GM19035 (cell line): ENCODE results near the gene GPR150.

Experiments used
- ATAC-seq: cut with Tn5 transposase; IDR thresholded peaks from one replicate; pipeline ENCODE4 v1.9.1; 2021; ENCODE audit not compliant: unreplicated experiment

GPR150 gene

DNA sequence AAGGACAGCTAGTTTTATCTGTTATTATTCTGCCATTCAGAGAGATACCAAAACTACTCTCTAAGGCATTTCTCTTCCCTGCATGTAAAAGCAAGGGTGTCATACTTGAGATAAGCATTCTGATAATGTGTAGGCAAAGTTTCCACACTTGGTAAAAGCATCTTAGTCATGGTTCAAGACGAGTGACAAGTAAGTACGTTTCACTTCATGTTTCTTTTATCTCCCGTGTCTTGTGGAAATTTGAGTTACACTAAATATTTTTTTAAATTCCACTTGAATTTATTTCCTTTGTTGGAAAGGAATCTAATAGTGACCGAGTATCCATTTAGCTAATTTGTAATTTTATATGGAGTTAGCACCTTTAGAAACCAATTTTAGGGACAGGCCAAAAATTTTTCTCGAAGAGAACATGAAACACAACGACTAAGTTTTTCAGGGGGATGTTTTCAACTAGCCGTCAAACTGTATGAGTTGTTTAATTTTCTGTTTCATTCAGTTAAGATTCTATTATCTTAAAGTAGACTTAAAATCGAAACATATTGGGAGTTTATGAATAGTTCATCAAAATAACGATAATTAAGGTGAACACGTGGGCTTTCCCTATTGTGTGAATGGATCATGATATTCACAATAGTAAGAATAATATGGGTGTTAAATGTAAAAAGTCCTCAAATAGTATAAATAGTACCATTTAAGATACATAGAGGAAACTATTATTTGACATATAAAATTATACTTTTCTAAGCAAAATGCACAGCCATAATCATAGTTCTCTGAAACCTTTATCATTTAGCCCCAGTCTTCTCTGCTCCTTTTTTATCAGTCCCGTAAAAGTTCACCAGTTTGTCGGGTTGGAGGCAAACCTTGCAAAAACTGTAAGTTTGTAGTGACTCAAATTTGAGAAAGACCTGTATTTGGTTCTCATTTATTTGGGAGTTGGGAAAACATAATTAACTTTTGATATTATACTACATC lies 28.3 kb downstream of the GPR150 start:
- ATAC-seq, result no peak

DNA sequence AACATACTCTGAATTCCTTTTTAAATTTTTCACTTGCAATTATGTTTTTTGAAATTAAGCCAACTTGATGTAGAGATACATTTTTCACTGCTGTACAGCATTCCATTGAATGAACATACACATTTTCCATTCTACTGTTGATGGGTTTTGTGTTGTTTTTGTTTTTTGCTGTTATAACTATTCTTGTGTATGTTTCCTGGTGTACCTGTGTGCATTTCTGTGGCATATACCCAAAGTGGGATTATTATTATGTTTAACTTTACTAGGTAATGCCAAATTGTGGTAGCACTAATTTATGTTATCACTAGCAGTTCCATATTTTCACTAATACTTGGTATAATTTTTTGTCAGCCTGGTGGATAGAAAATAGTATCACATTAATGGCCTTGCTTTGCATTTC lies 29.4 kb downstream of the GPR150 start:
- no peak for ATAC-seq

DNA sequence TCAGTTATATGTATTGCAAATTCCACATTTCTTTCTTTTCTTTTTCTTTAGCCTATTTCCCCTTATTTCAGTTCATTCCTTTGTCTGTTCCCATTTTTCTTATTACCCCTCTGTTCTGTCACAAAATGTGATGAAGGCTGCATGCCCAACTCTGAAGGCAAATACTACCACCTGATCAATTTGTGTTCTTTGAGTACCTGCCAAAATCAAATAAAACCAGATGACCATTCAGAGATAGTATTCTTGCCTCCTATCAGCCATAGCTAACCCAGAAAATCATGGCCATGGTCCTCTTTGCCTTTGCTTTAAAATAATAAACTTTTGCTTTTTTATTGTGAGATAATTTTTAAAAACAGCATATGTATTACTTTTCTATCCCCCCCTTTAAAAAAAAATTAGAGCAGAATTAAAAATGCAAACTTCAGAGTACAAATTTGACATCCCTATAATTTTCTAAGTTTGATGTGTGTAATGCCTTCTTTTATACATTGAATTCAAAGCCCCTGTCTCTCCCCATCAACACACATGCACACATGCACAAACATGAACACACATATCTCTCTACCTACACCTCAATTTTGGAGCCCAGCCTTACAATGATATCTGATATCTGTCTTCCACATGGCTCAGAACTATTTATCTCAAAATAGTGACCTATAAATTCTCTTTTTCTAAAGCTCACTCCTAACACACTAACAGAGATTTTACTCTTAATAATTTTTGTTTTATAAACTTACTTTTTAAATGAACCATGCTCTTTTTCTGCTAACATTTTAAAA lies 30.1 kb downstream of the GPR150 start:
- ATAC-seq, result no peak

DNA sequence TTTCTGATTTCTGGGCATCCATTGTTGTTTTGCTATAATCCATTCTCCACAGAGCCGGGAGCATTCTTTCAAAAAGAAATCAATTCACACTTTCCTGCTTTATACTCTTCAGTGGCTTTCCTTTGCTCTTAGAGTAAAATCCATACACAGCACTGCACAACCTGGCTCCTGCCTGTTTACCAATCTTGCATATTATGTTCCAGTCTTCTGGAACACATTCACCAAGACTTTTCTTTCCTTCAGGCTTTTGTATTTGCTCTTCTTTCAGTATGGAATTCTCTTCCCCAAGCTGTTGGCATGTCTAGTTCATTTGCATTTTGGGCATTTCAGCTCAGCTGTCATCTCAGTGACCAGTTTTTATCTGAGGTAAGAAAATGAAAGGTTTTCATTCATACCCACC lies 33.0 kb downstream of the GPR150 start:
- no peak for ATAC-seq

DNA sequence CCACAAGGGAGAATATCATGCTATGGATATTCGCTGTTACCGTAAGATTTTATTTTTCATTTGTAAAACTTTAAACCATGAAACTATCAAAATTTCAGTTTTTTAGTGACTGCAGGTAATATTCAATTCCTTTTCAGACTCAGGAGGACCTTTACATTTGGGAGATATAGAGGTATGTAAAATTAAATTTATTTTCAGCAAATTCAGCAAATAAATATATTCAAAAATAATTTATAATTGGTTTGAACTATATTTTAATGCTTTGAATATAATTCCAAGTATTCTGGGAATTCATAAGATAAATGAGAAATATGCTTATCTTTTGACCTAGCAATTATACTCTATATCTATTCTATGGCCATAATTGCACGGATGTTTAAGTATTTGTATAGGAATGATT lies 34.3 kb downstream of the GPR150 start:
- ATAC-seq, result no peak

DNA sequence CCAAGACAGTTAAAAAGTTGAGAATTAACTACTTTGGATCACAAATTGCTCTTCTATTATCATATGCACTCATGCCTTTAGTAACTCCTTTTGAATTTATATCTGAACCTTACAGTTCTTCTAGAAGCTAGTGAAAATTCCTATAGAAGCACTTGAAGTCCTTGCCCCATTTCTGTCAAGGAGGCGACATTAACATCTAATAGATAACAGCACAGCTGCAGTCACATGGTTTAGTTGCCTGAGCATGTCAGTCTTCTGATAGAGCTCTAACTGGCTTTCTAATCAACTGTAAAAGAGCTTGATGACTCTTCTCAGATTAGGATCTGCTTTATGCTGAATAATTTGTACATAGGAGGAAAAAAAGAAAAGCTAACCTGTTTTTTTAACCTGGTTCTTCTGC lies 35.7 kb downstream of the GPR150 start:
- no peak for ATAC-seq

DNA sequence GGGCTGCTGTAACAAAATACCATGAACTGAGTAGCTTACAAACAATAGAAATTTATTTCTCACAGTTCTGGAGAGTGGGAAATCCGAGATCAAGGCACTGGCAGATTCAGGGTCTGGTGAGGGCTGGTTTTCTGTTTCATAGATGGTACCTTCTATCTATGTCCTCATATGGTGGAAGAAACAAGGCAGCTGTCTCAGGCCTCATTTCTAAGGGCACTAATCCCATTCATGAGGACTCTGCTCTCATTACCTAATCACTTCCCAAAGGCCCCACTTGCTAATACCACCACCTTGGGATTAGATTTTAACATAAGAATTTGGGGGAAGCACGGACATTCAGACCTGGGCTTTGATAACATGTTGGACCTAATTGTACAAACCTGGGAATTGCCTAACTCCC lies 40.2 kb downstream of the GPR150 start:
- ATAC-seq, result no peak

DNA sequence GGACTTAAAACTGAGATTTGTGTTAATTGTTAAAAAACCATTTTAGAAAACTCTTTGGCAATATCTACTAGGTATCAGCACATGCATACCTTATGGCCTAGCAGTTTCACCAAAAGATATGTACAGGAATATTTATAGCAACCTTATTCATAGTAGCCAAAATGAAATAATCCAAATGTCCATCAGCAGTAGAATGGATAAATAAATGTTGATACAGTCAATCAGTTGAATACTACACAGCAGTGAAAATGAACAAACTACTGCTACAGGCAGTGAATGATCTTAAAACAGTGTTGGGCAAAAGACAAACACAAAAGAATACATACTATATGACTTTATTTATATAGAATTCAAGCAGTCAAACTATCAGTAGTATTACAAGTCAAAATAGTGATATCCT lies 43.1 kb downstream of the GPR150 start:
- no peak for ATAC-seq

DNA sequence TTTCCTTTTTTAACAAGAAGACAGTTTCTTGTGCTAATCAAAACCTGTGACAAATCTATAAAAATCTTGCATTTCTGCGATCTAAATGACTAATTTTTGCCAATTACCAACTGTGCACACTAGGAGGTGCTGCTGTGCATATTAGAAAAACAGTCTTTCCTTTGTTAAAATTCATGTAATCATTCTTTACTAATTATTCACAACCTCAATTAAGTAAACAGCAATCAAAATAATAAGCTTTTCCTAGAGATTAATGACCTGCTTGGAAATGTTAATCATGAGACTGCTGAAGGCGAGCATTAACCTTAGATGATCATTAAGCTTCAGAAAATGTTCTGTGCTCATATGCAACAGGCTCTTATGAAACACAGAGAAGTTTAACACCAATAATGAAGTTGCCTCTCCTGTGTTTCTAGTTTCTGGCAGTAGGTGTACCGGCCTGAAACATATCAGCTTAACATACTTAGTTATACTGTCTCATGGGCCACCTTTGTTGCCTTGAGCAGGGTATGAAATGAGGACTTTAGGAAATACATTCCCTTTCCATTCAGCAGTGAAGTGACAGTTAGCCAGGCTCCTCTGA lies 44.4 kb downstream of the GPR150 start:
- ATAC-seq, result no peak

DNA sequence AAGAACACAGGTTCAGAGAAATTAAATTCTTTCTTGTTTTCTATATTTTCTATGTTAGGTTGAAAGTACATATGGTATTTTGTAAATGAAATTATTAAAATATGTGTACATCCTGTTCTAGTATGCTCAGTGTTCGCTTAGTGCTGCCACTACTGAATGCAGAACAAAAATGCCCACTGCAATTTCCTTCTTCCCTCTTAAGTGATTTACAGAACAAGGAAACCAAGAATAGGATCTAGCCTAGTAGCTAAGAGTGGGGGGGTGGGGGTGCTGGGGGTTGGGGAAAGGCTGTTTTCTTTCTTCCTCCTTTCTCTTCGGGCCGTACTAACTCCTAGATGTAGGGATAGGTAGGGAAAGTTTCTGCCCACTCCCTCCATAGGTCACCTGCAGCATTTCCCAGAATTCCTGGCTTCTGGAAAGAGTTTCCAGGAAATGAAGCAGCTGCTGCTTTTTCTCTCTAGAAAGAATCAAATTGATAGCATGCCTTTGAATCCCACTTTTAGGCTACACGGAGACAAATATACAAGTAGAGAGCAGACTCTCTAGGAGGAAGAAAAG lies 47.3 kb downstream of the GPR150 start:
- no peak for ATAC-seq

DNA sequence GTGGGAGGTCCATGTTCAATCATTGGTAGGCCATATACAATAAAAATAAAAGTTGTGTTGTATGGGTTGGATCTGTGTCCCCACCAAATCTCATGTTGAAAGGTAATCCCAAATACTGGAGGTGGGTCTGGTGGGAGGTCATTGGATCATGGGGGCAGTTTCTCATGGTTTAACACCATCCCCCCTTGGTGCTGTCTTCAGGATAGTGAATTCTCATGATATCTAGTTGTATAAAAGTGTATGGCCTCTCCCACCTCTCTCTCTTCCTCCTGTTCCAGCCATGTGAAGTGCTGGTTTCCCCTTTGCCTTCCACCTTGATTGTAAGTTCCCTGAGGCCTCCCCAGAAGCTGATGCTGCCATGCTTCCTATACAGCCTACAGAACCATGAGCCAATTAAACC lies 47.8 kb downstream of the GPR150 start:
- ATAC-seq, result no peak

DNA sequence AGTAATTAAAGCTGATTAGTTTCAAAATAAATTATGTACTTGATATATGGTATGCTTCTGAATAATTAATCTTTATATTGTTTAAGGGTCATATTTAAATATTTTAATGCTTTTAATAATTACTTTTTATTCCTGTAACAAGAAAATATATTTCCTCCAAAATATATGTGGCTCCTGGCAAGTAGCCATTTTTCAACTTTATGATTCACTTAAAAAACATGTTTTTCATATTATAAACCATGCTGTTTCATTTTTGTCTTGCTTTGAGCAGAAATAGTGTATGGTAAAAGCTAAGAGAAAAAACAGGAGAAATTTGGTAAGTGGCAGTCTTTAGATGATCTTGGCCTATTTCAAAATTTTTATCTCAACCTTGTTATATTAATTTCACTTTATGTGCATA lies 48.3 kb downstream of the GPR150 start:
- ATAC-seq, result no peak

DNA sequence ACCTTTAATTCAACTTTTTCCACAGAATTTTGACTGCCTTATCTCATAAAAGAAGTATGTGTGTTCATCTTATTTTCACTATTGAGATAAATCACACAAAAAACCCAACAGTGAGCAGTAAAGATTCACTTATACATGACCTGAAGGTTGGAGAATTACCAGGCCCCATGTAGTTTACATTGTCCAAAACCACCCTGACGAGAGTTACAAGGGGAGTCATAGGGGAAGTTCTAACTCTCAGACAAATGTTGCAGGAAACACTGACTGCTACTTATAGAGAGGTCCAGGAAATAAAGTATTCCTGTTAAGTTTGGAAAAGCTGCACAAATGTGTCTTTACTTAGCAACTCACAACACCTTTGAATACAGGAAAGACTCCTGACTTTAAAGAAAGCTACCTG lies 48.8 kb downstream of the GPR150 start:
- ATAC-seq, result no peak

DNA sequence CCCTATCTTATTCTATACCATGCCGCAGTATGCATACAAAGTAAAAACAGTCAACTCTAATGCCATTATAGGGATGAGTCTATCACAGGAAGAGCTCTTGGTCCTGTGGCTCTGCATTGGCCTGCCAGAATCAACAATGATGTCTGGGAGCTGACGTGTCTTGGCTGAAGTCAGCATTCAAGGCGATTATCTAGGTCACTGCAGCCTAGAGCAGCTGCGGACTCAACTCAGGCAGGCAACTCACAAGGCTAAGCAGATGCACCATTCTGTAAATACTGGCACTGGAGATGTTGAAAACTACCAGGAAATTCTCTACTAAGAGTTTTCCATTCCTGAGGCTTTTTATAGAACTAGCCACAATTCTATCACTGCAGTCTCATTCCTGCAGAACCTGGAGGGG lies 49.7 kb downstream of the GPR150 start:
- ATAC-seq, result no peak

DNA sequence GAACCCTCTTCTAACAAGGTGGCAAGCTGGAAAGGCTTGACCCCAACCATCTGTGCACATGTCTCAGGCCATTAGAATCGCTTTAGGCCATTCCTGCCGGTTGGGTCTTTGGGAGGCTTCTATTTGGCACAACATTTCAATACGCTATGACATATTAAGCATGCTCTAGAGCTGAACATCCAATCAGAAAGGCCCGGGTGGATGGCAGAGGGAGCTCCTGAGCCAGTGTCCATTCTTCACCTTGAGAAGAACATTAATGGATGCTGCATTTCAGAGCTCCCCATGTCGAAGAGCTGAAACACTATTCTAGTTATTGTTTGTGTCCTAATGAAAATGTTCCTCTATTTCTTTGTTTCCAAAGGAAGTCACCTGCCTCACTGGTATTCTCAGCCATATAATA lies 50.1 kb downstream of the GPR150 start:
- ATAC-seq, result no peak

DNA sequence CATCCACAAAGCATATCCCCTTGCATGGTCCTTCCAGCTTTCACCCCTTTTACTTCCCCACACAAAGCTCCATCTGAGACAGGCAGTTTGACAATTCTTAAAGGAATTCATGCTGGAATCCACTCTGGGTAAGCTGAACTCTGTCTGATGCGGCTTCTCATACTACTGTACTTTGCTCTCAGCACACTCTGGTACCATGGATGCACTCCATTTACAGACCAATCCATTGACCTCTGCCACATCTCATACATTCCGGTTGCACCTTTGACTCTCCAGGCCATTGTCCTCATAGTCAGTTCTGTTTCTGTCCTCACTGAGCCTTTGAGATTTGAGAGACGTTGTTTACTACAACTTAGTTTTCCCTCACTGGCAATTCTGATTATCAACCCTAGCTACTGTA lies 50.7 kb downstream of the GPR150 start:
- no peak for ATAC-seq
